Measurements from ENCODE around the gene RBFOX1. TPM values are rescaled to one million over a fixed set of nuclear protein-coding genes. Genes with fewer than 3 reads are reported as not detected.

The RBFOX1 gene
- polyA plus RNA-seq, 1 donor from 2014 or later = 56.8 TPM

DNA sequence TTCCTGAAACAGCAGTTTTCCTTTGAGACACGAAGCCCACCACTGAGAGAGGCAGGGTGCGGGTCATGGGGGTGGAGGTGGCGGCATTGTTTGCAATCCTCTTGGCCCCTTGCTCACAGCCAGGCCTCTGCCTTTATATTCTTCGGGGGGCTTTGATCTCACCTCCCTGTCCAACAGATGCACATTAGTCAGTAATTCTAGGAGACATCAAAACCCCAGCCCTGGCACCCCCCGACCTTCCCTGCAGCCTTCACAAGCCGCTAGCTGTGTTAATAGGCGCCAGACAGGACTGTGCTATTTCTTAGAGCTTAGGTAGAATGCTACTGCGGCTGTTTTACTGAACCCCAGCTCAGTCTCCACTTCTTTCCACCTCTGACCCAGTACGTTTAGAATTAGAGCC lies 212.6 kb downstream of the RBFOX1 start:
- H3K27ac ChIP-seq (ENCODE audit: low read length) = no peak overlapping the region
- H3K9me2 ChIP-seq (ENCODE audit: insufficient read depth, low read length) = no peaks in the 10 kb centered on the region
- no peaks in the 10 kb centered on the region for H3K36me3 ChIP-seq (ENCODE audit: insufficient read depth, low read length)
- no peaks in the 10 kb centered on the region for H3F3A ChIP-seq (ENCODE audit: insufficient read depth, low read length, poor library complexity, severe bottlenecking)
- no peaks in the 10 kb centered on the region for H3K9me3 ChIP-seq (ENCODE audit: low read length)
- H3K9ac ChIP-seq (ENCODE audit: low read length) = no peak overlapping the region
- no peaks in the 10 kb centered on the region for H4K20me1 ChIP-seq (ENCODE audit: insufficient read depth)
- no peak overlapping the region for H2AFZ ChIP-seq (ENCODE audit: low read depth, low read length)
- no peak overlapping the region for H3K4me2 ChIP-seq (ENCODE audit: low read length)
- no peaks in the 10 kb centered on the region for H3K27me3 ChIP-seq (ENCODE audit: insufficient read depth, low read depth, low read length)
- H3K79me2 ChIP-seq (replicated peaks; ENCODE audit: insufficient read depth, low read length) = no peaks in the 10 kb centered on the region
- TF ChIP-seq MXI1 (conservative IDR thresholded peaks at IDR 0.05; ENCODE audit: poor library complexity, severe bottlenecking) (no peak), EZH2 (IDR thresholded peaks at IDR 0.05; ENCODE audit: borderline replicate concordance, insufficient read depth, low read length, poor library complexity, severe bottlenecking) (no peak), RAD21 (conservative IDR thresholded peaks at IDR 0.05) (no peak), SMC3 (conservative IDR thresholded peaks at IDR 0.05; ENCODE audit: poor library complexity) (no peak), EP300 (conservative IDR thresholded peaks at IDR 0.05; ENCODE audit: poor library complexity, severe bottlenecking) (no peak)
- TF ChIP-seq, protein P1, sequence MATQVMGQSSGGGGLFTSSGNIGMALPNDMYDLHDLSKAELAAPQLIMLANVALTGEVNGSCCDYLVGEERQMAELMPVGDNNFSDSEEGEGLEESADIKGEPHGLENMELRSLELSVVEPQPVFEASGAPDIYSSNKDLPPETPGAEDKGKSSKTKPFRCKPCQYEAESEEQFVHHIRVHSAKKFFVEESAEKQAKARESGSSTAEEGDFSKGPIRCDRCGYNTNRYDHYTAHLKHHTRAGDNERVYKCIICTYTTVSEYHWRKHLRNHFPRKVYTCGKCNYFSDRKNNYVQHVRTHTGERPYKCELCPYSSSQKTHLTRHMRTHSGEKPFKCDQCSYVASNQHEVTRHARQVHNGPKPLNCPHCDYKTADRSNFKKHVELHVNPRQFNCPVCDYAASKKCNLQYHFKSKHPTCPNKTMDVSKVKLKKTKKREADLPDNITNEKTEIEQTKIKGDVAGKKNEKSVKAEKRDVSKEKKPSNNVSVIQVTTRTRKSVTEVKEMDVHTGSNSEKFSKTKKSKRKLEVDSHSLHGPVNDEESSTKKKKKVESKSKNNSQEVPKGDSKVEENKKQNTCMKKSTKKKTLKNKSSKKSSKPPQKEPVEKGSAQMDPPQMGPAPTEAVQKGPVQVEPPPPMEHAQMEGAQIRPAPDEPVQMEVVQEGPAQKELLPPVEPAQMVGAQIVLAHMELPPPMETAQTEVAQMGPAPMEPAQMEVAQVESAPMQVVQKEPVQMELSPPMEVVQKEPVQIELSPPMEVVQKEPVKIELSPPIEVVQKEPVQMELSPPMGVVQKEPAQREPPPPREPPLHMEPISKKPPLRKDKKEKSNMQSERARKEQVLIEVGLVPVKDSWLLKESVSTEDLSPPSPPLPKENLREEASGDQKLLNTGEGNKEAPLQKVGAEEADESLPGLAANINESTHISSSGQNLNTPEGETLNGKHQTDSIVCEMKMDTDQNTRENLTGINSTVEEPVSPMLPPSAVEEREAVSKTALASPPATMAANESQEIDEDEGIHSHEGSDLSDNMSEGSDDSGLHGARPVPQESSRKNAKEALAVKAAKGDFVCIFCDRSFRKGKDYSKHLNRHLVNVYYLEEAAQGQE (IDR thresholded peaks at IDR 0.05; ENCODE audit: borderline replicate concordance) = no peak
- TF ChIP-seq, protein P2, sequence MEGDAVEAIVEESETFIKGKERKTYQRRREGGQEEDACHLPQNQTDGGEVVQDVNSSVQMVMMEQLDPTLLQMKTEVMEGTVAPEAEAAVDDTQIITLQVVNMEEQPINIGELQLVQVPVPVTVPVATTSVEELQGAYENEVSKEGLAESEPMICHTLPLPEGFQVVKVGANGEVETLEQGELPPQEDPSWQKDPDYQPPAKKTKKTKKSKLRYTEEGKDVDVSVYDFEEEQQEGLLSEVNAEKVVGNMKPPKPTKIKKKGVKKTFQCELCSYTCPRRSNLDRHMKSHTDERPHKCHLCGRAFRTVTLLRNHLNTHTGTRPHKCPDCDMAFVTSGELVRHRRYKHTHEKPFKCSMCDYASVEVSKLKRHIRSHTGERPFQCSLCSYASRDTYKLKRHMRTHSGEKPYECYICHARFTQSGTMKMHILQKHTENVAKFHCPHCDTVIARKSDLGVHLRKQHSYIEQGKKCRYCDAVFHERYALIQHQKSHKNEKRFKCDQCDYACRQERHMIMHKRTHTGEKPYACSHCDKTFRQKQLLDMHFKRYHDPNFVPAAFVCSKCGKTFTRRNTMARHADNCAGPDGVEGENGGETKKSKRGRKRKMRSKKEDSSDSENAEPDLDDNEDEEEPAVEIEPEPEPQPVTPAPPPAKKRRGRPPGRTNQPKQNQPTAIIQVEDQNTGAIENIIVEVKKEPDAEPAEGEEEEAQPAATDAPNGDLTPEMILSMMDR (IDR thresholded peaks at IDR 0.05; ENCODE audit: poor library complexity, severe bottlenecking) = no peak
- H3K4me3 ChIP-seq (ENCODE audit: low read length) = no peak overlapping the region

DNA sequence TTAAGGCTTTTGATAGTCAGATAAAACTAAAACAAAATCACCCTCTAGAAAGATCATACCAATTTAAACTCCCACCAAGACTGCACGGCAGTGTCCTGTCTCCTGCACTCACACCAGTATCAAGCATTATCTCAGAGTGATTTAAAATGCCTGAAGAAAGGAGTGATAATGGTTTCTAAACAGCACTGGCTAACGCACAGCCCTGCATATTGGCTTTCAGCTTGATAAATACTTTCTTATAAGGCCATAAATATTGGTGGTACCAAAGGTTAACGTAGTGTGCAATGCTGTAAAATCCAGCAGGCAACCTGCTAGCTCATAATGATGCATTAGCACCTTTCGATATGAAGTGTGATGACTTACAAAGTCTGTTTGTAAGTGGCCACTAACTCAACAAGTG lies 214.3 kb downstream of the RBFOX1 start:
- Histone ChIP-seq H3K36me3 (ENCODE audit: insufficient read depth, low read length) (no peaks in the 10 kb centered on the region), H3K9ac (ENCODE audit: low read length) (no peak overlapping the region), H4K20me1 (ENCODE audit: insufficient read depth) (no peaks in the 10 kb centered on the region), H3K9me2 (ENCODE audit: insufficient read depth, low read length) (no peaks in the 10 kb centered on the region), H3K4me2 (ENCODE audit: low read length) (no peak overlapping the region), H3K27ac (ENCODE audit: low read length) (no peak overlapping the region), H3K4me3 (ENCODE audit: low read length) (no peak overlapping the region), H3K27me3 (ENCODE audit: insufficient read depth, low read depth, low read length) (no peaks in the 10 kb centered on the region), H3K9me3 (ENCODE audit: low read length) (no peaks in the 10 kb centered on the region), H3F3A (ENCODE audit: insufficient read depth, low read length, poor library complexity, severe bottlenecking) (no peaks in the 10 kb centered on the region), H2AFZ (ENCODE audit: low read depth, low read length) (no peak overlapping the region), H3K79me2 (replicated peaks; ENCODE audit: insufficient read depth, low read length) (no peaks in the 10 kb centered on the region)
- no peak for TF ChIP-seq RAD21 (conservative IDR thresholded peaks at IDR 0.05)
- no peak for TF ChIP-seq SMC3 (conservative IDR thresholded peaks at IDR 0.05; ENCODE audit: poor library complexity)
- TF ChIP-seq MXI1 (conservative IDR thresholded peaks at IDR 0.05; ENCODE audit: poor library complexity, severe bottlenecking) = no peak
- no peak for TF ChIP-seq TAF1 (IDR thresholded peaks at IDR 0.05; ENCODE audit: low read depth)
- no peak for TF ChIP-seq POLR2AphosphoS5 (IDR thresholded peaks at IDR 0.05)
- TF ChIP-seq, protein P2 (IDR thresholded peaks at IDR 0.05; ENCODE audit: poor library complexity, severe bottlenecking) = no peak
- TF ChIP-seq, protein P1 (IDR thresholded peaks at IDR 0.05; ENCODE audit: borderline replicate concordance) = no peak
